SU-DHL-6 (cell line): ENCODE data around the gene WIF1.

Experiments used
- CTCF ChIP-seq: fragments of 200-600 bp; sonication (generic); IDR thresholded peaks from one replicate; pipeline ENCODE4 v1.5.1; 2017; ENCODE audit warnings: antibody characterized with exemption, mild to moderate bottlenecking, low read length, moderate library complexity; ENCODE audit not compliant: insufficient read depth, poor library complexity, severe bottlenecking
- EZH2phosphoT487 ChIP-seq: fragments of 200-600 bp; sonication (generic), shearing (Covaris generic); conservative IDR thresholded peaks from 2 replicates; pipeline ENCODE4 v1.6.1; 2018; ENCODE audit warnings: mild to moderate bottlenecking, antibody characterized with exemption, low read length, moderate library complexity, mixed read lengths

GRCh38 chr12:65083581-65083980 is 37.5 kb downstream of the WIF1 start:
- TF ChIP-seq CTCF (no peak), EZH2phosphoT487 (no peak)
